SK-N-SH (cell line): ENCODE data around the gene PTPN2. TPM values are rescaled to one million over a fixed set of nuclear protein-coding genes. Genes with fewer than 3 reads are reported as not detected.
A peak's percentile ranks its signal among the peaks of the same experiment; 100 is the strongest.

Experiments
- CTCF ChIA-PET: fragments of 300-600, 350-600 bp; formaldehyde crosslinking; extraction: SDS; loops from one replicate; lab custom pipeline; 2021; lab: Yijun Ruan, JAX
- POLR2A ChIA-PET: fragments of 350-600 bp; sonication (Branson Sonifier 250); formaldehyde crosslinking; extraction: SDS; loops from one replicate; lab custom pipeline; 2020; ENCODE audit warnings: antibody characterized with exemption, inconsistent platforms; lab: Yijun Ruan, JAX
- DNase-seq: peaks from one replicate; pipeline ENCODE4 v3.0.0; 2012
- H2AFZ ChIP-seq: fragments of 200-600 bp; sonication (generic); 2 replicates; pipeline ENCODE4 v1.8.1; 2016; ENCODE audit warnings: antibody characterized with exemption, mild to moderate bottlenecking, low read depth
- H3F3A ChIP-seq: fragments of 200-600 bp; sonication (generic); replicated peaks from 2 replicates; pipeline ENCODE3; 2016; ENCODE audit warnings: antibody characterized with exemption, mild to moderate bottlenecking; ENCODE audit not compliant: insufficient read depth
- H3K27ac ChIP-seq, 2 experiments: fragments of 200-500 bp in 1 of 2; fragments of 200-600 bp in 1 of 2; sonication (Bioruptor generic) in 1 of 2; sonication (generic), shearing (Covaris generic) in 1 of 2; 2 replicates each; pipeline versions ENCODE4 v1.5.1 to v1.6.1; 2014 to 2016; ENCODE audit warnings: low read depth in 2 of 2, inconsistent platforms in 1 of 2, low read length in 1 of 2, mild to moderate bottlenecking in 1 of 2, mixed read lengths in 1 of 2
- H3K27me3 ChIP-seq: fragments of 200-600 bp; sonication (generic), shearing (Covaris generic); 2 replicates; pipeline ENCODE4 v1.6.1; 2016; ENCODE audit warnings: mixed run types; ENCODE audit not compliant: insufficient read depth
- H3K36me3 ChIP-seq, 2 experiments: fragments of 200-500 bp in 1 of 2; fragments of 200-600 bp in 1 of 2; sonication (Bioruptor generic) in 1 of 2; sonication (generic) in 1 of 2; replicated peaks in 1 of 2; 2 replicates each; pipeline versions ENCODE3 to v1.5.1; 2014 to 2016; ENCODE audit warnings: low read length in 1 of 2, mild to moderate bottlenecking in 1 of 2; ENCODE audit not compliant: insufficient read depth in 2 of 2, control insufficient read depth in 1 of 2
- H3K4me1 ChIP-seq, 2 experiments: fragments of 200-500 bp in 1 of 2; fragments of 200-600 bp in 1 of 2; sonication (Bioruptor generic) in 1 of 2; sonication (generic), shearing (Covaris generic) in 1 of 2; 2 replicates each; pipeline versions ENCODE4 v1.5.1 to v1.6.1; 2014 to 2016; ENCODE audit warnings: low read depth in 1 of 2, low read length in 1 of 2, mixed run types in 1 of 2; ENCODE audit not compliant: insufficient read depth in 2 of 2, control insufficient read depth in 1 of 2
- H3K4me2 ChIP-seq: fragments of 200-600 bp; sonication (generic), shearing (Covaris generic); 2 replicates; pipeline ENCODE4 v1.6.1; 2017; ENCODE audit warnings: mixed run types
- H3K4me3 ChIP-seq, 2 experiments: fragments of 200-500 bp in 1 of 2; fragments of 200-600 bp in 1 of 2; sonication (Bioruptor generic) in 1 of 2; sonication (generic), shearing (Covaris generic) in 1 of 2; 2 replicates each; pipeline versions ENCODE4 v1.5.1 to v1.8.1; 2014 to 2016; ENCODE audit warnings: low read depth in 2 of 2, inconsistent platforms in 1 of 2, low read length in 1 of 2, mild to moderate bottlenecking in 1 of 2, mixed read lengths in 1 of 2, moderate library complexity in 1 of 2
- H3K79me2 ChIP-seq: fragments of 200-600 bp; sonication (generic); 2 replicates; pipeline ENCODE4 v1.8.1; 2017; ENCODE audit warnings: mild to moderate bottlenecking; ENCODE audit not compliant: insufficient read depth
- H3K9ac ChIP-seq: fragments of 200-600 bp; sonication (generic); 2 replicates; pipeline ENCODE4 v1.6.1; 2017; ENCODE audit warnings: mixed run types
- H3K9me2 ChIP-seq: fragments of 200-600 bp; sonication (generic); 2 replicates; pipeline ENCODE4 v1.6.1; 2017; ENCODE audit warnings: mixed run types
- H3K9me3 ChIP-seq: fragments of 200-600 bp; sonication (generic); 2 replicates; pipeline ENCODE4 v1.6.1; 2017; ENCODE audit warnings: mixed run types, mild to moderate bottlenecking, moderate library complexity
- H4K20me1 ChIP-seq: fragments of 200-600 bp; sonication (generic); 2 replicates; pipeline ENCODE4 v1.6.1; 2017; ENCODE audit warnings: mild to moderate bottlenecking, mixed run types; ENCODE audit not compliant: insufficient read depth
- CHD2 ChIP-seq: fragments of 150-350 bp; IDR thresholded peaks from 2 replicates; pipeline ENCODE4 v1.6.1; 2018; ENCODE audit warnings: low read length; ENCODE audit not compliant: partially characterized antibody
- FOSL2 ChIP-seq: IDR thresholded peaks from 2 replicates; pipeline ENCODE4 v1.4.0; 2012; ENCODE audit warnings: low read depth, mild to moderate bottlenecking, moderate library complexity, borderline replicate concordance
- FOXM1 ChIP-seq: IDR thresholded peaks from 2 replicates; pipeline ENCODE4 v1.4.0; 2012; ENCODE audit warnings: low read depth, mild to moderate bottlenecking
- GATA2 ChIP-seq: sonication (generic); formaldehyde crosslinking; IDR thresholded peaks from 2 replicates; pipeline ENCODE4 v1.5.0; 2020; ENCODE audit warnings: mild to moderate bottlenecking, missing genetic modification reagents
- JUND ChIP-seq: IDR thresholded peaks from 2 replicates; pipeline ENCODE4 v1.4.0; 2012
- RAD21 ChIP-seq: IDR thresholded peaks from 2 replicates; pipeline ENCODE4 v1.6.1; 2012; ENCODE audit warnings: mild to moderate bottlenecking, low read length
- RCOR1 ChIP-seq: fragments of 150-350 bp; IDR thresholded peaks from 2 replicates; pipeline ENCODE4 v1.6.1; 2017; ENCODE audit warnings: antibody characterized with exemption, low read length
- RFX5 ChIP-seq: IDR thresholded peaks from 2 replicates; pipeline ENCODE4 v1.6.1; 2012; ENCODE audit warnings: mild to moderate bottlenecking, improper control_type of control experiment, low read length
- SIN3A ChIP-seq: IDR thresholded peaks from 2 replicates; pipeline ENCODE4 v1.6.1; 2012; ENCODE audit warnings: low read depth, mild to moderate bottlenecking, low read length, moderate library complexity, borderline replicate concordance
- SMC3 ChIP-seq: IDR thresholded peaks from 2 replicates; pipeline ENCODE4 v1.6.1; 2012; ENCODE audit warnings: low read depth, low read length, improper control_type of control experiment
- TAF1 ChIP-seq: IDR thresholded peaks from 2 replicates; pipeline ENCODE4 v1.6.1; 2012; ENCODE audit warnings: low read depth, mild to moderate bottlenecking, low read length, moderate library complexity, borderline replicate concordance
- TCF12 ChIP-seq: IDR thresholded peaks from 2 replicates; pipeline ENCODE4 v1.4.0; 2012
- WGBS: methylation state at CpG from one replicate; pipeline ENCODE4 v1.1.6; 2017; ENCODE audit warnings: low lambda C conversion rate; 5-methylcytosine and 5-hydroxymethylcytosine counted together
- polyA plus RNA-seq, 3 experiments: library from polyadenylated mRNA; depleted of rRNA; stranded (reverse); fragments of >200 nt; gene quantifications; 2 replicates each; pipeline ENCODE4 v1.2.3, GENCODE V29; 2012
- TF ChIP-seq, protein P1 (sequence below): IDR thresholded peaks from 2 replicates; pipeline ENCODE4; 2012
- TF ChIP-seq, protein P2 (sequence below): IDR thresholded peaks from 2 replicates; pipeline ENCODE4 v1.4.0; 2012; ENCODE audit warnings: low read depth, borderline replicate concordance
- TF ChIP-seq, protein P3 (sequence below): IDR thresholded peaks from 2 replicates; pipeline ENCODE4 v1.4.0; 2012; ENCODE audit warnings: low read depth
- TF ChIP-seq, protein P4 (sequence below): fragments of 200-600 bp; sonication (generic); IDR thresholded peaks from 2 replicates; pipeline ENCODE4 v1.6.1; 2017; ENCODE audit warnings: antibody characterized with exemption, mild to moderate bottlenecking, moderate library complexity

Gene PTPN2
- polyA plus RNA-seq, 1 of the 3 experiments (the other 2 are of a cell fraction) = 11.2 TPM

DNA sequence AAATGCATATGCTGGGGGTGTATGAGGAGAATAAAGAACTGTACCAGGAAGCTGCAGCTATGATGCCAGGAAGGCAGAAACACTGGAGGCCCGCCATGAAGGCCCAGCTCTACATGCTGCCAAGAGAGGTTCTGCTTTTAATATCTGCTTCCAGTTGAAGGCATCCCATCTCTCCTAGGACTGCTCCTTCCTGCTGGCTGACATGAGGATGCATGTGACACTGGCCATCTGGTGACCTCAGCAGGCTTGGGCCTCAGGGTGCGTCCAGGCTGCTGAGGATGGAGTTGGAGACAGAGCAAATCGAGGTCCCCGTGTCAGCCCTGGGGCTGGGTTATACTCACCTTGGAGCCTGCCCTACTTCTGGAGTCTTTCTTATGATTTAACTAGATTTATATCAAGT is 132.1 kb downstream of the PTPN2 start:
- WGBS = no CpG with 5 or more reads among the region's 4 CpGs
- no peak overlapping the region for H3K4me2 ChIP-seq
- no peaks in the 10 kb centered on the region for H3K27me3 ChIP-seq
- H3K36me3 ChIP-seq = no peaks in the 10 kb centered on the region
- no peaks in the 10 kb centered on the region for H3K9me2 ChIP-seq
- no peaks in the 10 kb centered on the region for H3K79me2 ChIP-seq
- no peaks in the 10 kb centered on the region for H4K20me1 ChIP-seq
- H3K4me1 ChIP-seq = peaks cover 0 to 7% of the 10 kb centered on the region in 2 experiments; a peak in 2 of 4 replicates
- peaks cover 3% of the 10 kb centered on the region for H3F3A ChIP-seq
- CTCF ChIA-PET = interaction anchor here (1.0 to 3.3 kb wide), 4 partner anchors 10 to 183 kb away, joined by 3 to 18 read pairs (median 8); no protein-coding TSS in a partner anchor
- POLR2A ChIA-PET = no interaction called here
- no peaks in the 10 kb centered on the region for H3K9me3 ChIP-seq
- peak; percentile 52 for DNase-seq
- TF ChIP-seq SMC3 = no peak
- TF ChIP-seq, all 33 proteins: peak for 0
- no peak overlapping the region for H2AFZ ChIP-seq
- H3K4me3 ChIP-seq = no peak overlapping the region
- H3K27ac ChIP-seq = no peak overlapping the region
- no peak overlapping the region for H3K9ac ChIP-seq

DNA sequence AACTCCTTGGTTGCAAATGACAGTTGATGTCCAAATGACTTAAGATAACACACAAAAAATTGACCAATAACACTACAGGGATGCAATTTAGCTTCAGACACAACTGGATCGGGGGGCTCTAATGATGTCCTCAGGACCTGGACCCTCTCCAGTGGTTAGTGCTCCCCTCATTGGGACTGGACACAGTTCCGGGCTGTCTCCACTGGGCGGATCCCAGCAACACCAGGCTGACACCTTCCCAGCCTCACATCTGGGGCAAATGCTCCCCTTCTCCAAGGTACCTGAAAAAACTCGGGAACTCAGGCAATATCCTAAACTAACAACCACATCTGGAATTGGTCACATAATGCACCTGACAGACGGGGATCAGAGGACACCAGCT is 132.5 kb downstream of the PTPN2 start:
- 88% methylated on average over 4 of the region's 5 CpGs for WGBS
- Histone ChIP-seq H3K9me2 (no peaks in the 10 kb centered on the region), H3K36me3 (no peaks in the 10 kb centered on the region), H3K4me2 (no peak overlapping the region), H3F3A (peaks cover 3% of the 10 kb centered on the region), H3K79me2 (no peaks in the 10 kb centered on the region), H2AFZ (no peak overlapping the region), H3K4me3 (no peak overlapping the region), H3K4me1 (peaks cover 0 to 7% of the 10 kb centered on the region in 2 experiments; a peak in 2 of 4 replicates), H3K9ac (no peak overlapping the region), H3K27ac (no peak overlapping the region), H3K27me3 (no peaks in the 10 kb centered on the region), H4K20me1 (no peaks in the 10 kb centered on the region), H3K9me3 (no peaks in the 10 kb centered on the region)
- CTCF ChIA-PET = interaction anchor here (1.0 to 3.3 kb wide), 3 partner anchors 24 to 183 kb away, joined by 3 to 18 read pairs (median 13); no protein-coding TSS in a partner anchor
- TF ChIP-seq FOSL2 (no peak), CHD2 (no peak), SIN3A (no peak), FOXM1 (no peak), TCF12 (no peak), TAF1 (no peak), GATA2 (no peak), JUND (no peak), RCOR1 (no peak), RFX5 (no peak), RAD21 (no peak)
- TF ChIP-seq, protein P1, sequence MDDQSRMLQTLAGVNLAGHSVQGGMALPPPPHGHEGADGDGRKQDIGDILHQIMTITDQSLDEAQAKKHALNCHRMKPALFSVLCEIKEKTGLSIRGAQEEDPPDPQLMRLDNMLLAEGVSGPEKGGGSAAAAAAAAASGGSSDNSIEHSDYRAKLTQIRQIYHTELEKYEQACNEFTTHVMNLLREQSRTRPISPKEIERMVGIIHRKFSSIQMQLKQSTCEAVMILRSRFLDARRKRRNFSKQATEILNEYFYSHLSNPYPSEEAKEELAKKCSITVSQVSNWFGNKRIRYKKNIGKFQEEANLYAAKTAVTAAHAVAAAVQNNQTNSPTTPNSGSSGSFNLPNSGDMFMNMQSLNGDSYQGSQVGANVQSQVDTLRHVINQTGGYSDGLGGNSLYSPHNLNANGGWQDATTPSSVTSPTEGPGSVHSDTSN = no peak
- TF ChIP-seq, protein P2, sequence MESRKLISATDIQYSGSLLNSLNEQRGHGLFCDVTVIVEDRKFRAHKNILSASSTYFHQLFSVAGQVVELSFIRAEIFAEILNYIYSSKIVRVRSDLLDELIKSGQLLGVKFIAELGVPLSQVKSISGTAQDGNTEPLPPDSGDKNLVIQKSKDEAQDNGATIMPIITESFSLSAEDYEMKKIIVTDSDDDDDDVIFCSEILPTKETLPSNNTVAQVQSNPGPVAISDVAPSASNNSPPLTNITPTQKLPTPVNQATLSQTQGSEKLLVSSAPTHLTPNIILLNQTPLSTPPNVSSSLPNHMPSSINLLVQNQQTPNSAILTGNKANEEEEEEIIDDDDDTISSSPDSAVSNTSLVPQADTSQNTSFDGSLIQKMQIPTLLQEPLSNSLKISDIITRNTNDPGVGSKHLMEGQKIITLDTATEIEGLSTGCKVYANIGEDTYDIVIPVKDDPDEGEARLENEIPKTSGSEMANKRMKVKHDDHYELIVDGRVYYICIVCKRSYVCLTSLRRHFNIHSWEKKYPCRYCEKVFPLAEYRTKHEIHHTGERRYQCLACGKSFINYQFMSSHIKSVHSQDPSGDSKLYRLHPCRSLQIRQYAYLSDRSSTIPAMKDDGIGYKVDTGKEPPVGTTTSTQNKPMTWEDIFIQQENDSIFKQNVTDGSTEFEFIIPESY = no peak
- TF ChIP-seq, protein P3, sequence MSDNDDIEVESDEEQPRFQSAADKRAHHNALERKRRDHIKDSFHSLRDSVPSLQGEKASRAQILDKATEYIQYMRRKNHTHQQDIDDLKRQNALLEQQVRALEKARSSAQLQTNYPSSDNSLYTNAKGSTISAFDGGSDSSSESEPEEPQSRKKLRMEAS = no peak
- TF ChIP-seq, protein P4, sequence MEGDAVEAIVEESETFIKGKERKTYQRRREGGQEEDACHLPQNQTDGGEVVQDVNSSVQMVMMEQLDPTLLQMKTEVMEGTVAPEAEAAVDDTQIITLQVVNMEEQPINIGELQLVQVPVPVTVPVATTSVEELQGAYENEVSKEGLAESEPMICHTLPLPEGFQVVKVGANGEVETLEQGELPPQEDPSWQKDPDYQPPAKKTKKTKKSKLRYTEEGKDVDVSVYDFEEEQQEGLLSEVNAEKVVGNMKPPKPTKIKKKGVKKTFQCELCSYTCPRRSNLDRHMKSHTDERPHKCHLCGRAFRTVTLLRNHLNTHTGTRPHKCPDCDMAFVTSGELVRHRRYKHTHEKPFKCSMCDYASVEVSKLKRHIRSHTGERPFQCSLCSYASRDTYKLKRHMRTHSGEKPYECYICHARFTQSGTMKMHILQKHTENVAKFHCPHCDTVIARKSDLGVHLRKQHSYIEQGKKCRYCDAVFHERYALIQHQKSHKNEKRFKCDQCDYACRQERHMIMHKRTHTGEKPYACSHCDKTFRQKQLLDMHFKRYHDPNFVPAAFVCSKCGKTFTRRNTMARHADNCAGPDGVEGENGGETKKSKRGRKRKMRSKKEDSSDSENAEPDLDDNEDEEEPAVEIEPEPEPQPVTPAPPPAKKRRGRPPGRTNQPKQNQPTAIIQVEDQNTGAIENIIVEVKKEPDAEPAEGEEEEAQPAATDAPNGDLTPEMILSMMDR = no peak
- no peak for DNase-seq
- POLR2A ChIA-PET = interaction anchor here (0.6 kb wide), 1 partner anchor 132 kb away, joined by 3 read pairs; no protein-coding TSS in a partner anchor
